B cell (primary cell): Measurements from ENCODE around the gene RAI2. TPM values are rescaled to one million over a fixed set of nuclear protein-coding genes. Genes with fewer than 3 reads are reported as not detected.

Experiments
- ATAC-seq: fragments of 200-7000 bp; cut with Tn5 transposase; one replicate; pipeline ENCODE4 v1.10.0; 2021; ENCODE audit warnings: low read depth, mild to moderate bottlenecking, moderate number of reproducible peaks, moderate library complexity
- CTCF ChIA-PET: fragments of 350-600 bp; sonication (Branson Sonifier 250); formaldehyde crosslinking; loops from one replicate; lab custom pipeline; 2021; ENCODE audit warnings: antibody characterized with exemption, inconsistent platforms; lab: Charles Lee
- POLR2A ChIA-PET: fragments of 350-600 bp; sonication (Branson Sonifier 250); formaldehyde crosslinking; loops from one replicate; lab custom pipeline; 2021; ENCODE audit warnings: antibody characterized with exemption; lab: Charles Lee
- DNase-seq: peaks from one replicate; pipeline ENCODE4 v3.0.0; 2013
- H2AFZ ChIP-seq: 2 replicates; pipeline ENCODE4 v1.6.1; 2012; ENCODE audit warnings: mild to moderate bottlenecking, low read depth, low read length; ENCODE audit not compliant: insufficient read depth, poor library complexity, severe bottlenecking
- H3K27ac ChIP-seq, 2 donors: 1 replicate in 1 of 2; 2 replicates in 1 of 2; pipeline ENCODE4 v1.5.1; 2012 to 2013; ENCODE audit warnings: low read length in 2 of 2, mild to moderate bottlenecking in 2 of 2, moderate library complexity in 1 of 2
- H3K27me3 ChIP-seq, 4 experiments: fragments of 200-600 bp in 1 of 4; sonication (generic) in 1 of 4; replicated peaks in 1 of 4; 1 replicate in 2 of 4; 2 replicates in 2 of 4; pipeline versions ENCODE4 v1.6.1 to v1.7.0; 2013 to 2016; ENCODE audit warnings: low read length in 3 of 4, mild to moderate bottlenecking in 2 of 4, mixed read lengths in 1 of 4, moderate library complexity in 1 of 4; ENCODE audit not compliant: insufficient read depth in 4 of 4, control insufficient read depth in 3 of 4; ENCODE audit errors: control extremely low read depth in 1 of 4
- H3K36me3 ChIP-seq, 2 experiments: replicated peaks in 1 of 2; 1 replicate in 1 of 2; 2 replicates in 1 of 2; pipeline versions ENCODE4 v1.6.1 to v1.7.1; 2013; ENCODE audit warnings: low read length in 1 of 2; ENCODE audit not compliant: insufficient read depth in 2 of 2, control insufficient read depth in 1 of 2; ENCODE audit errors: control extremely low read depth in 1 of 2, extremely low read depth in 1 of 2
- H3K4me1 ChIP-seq, 2 donors: fragments of 200-600 bp in 1 of 2; sonication (generic) in 1 of 2; 1 replicate in 1 of 2; 2 replicates in 1 of 2; pipeline versions ENCODE4 v1.5.1 to v1.6.1; 2013 to 2017; ENCODE audit warnings: low read length in 2 of 2; ENCODE audit not compliant: control insufficient read depth in 2 of 2, insufficient read depth in 2 of 2
- H3K4me2 ChIP-seq: replicated peaks from 2 replicates; pipeline ENCODE3; 2012; ENCODE audit warnings: mild to moderate bottlenecking, low read depth, low read length; ENCODE audit not compliant: poor library complexity, severe bottlenecking
- H3K4me3 ChIP-seq, 5 experiments: fragments of 200-600 bp in 1 of 5; sonication (generic) in 1 of 5; 1 replicate in 3 of 5; 2 replicates in 2 of 5; pipeline versions ENCODE4 v1.5.1 to v1.7.0; 2011 to 2016; ENCODE audit warnings: low read length in 4 of 5, mild to moderate bottlenecking in 4 of 5, low read depth in 2 of 5, control low read depth in 1 of 5, moderate library complexity in 1 of 5; ENCODE audit not compliant: insufficient read depth in 1 of 5; ENCODE audit errors: control extremely low read depth in 1 of 5, extremely low read depth in 1 of 5
- H3K79me2 ChIP-seq: fragments of 200-600 bp; sonication (generic); one replicate; pipeline ENCODE4 v1.6.0; 2016; ENCODE audit warnings: low read length; ENCODE audit not compliant: control insufficient read depth, insufficient read depth
- H3K9ac ChIP-seq: fragments of 200-600 bp; sonication (generic); 2 replicates; pipeline ENCODE4 v1.6.1; 2017; ENCODE audit warnings: mild to moderate bottlenecking, low read length, moderate library complexity
- H3K9me3 ChIP-seq, 3 donors: one replicate each; pipeline versions ENCODE4 v1.6.1 to v1.7.1; 2013; ENCODE audit warnings: low read length in 2 of 3; ENCODE audit not compliant: control insufficient read depth in 2 of 3, insufficient read depth in 1 of 3; ENCODE audit errors: control extremely low read depth in 1 of 3
- H4K20me1 ChIP-seq: 2 replicates; pipeline ENCODE4 v1.6.0; 2012; ENCODE audit warnings: mild to moderate bottlenecking, low read length; ENCODE audit not compliant: insufficient read depth, control insufficient read depth, poor library complexity, severe bottlenecking
- H3K27ac Mint-ChIP-seq: one replicate; pipeline ENCODE4 v1.8.0; 2021; ENCODE audit warnings: mixed read lengths
- H3K27me3 Mint-ChIP-seq: one replicate; pipeline ENCODE4 v1.8.0; 2021; ENCODE audit warnings: mixed read lengths
- H3K4me1 Mint-ChIP-seq: one replicate; pipeline ENCODE4 v1.8.0; 2021; ENCODE audit warnings: mixed read lengths
- H3K4me3 Mint-ChIP-seq: one replicate; pipeline ENCODE4 v1.8.0; 2021; ENCODE audit warnings: mixed read lengths
- H3K9me3 Mint-ChIP-seq: one replicate; pipeline ENCODE4 v1.8.0; 2022; ENCODE audit warnings: mixed read lengths; ENCODE audit not compliant: insufficient read depth
- CTCF ChIP-seq: fragments of 200-600 bp; IDR thresholded peaks from one replicate; pipeline ENCODE4 v1.8.0; 2022; ENCODE audit warnings: antibody characterized with exemption, mild to moderate bottlenecking
- EZH2 ChIP-seq: IDR thresholded peaks from 2 replicates; pipeline ENCODE4 v1.6.1; 2012; ENCODE audit warnings: borderline replicate concordance, low read depth, mild to moderate bottlenecking, moderate library complexity, low read length; ENCODE audit not compliant: insufficient read depth, poor library complexity, severe bottlenecking
- WGBS: methylation state at CpG from one replicate; pipeline ENCODE4 v1.1.5; 2013; ENCODE audit warnings: missing lambda C conversion rate; ENCODE audit not compliant: insufficient coverage; 5-methylcytosine and 5-hydroxymethylcytosine counted together
- intact Hi-C: fragments of 100-400 bp; cut with micrococcal nuclease; formaldehyde crosslinking; loops from one replicate; pipeline ENCODE4 v1.10.0; 2022
- polyA plus RNA-seq: library from polyadenylated mRNA; depleted of rRNA; stranded (reverse); fragments of >200 nt; gene quantifications from 2 replicates; pipeline ENCODE4 v1.2.3, GENCODE V29; 2012
- total RNA-seq, 2 donors: library from RNA; stranded (reverse); fragments of 120-200 nt in 1 of 2; gene quantifications; 1 replicate in 1 of 2; 2 replicates in 1 of 2; pipeline versions ENCODE4 v1.2.3 to v1.2.4, GENCODE V29; 2013 to 2022

The RAI2 gene
- total and polyA plus RNA-seq, 2 donors (not counting 1 experiment from before 2014, with no cell fraction given): not detected

- Histone ChIP-seq H3K9me3 (no peaks in the 10 kb centered on the region), H2AFZ (no peak overlapping the region), H3K4me2 (no peak overlapping the region), H3K79me2 (no peaks in the 10 kb centered on the region), H3K4me3 (no peak overlapping the region), H3K4me1 (no peaks in the 10 kb centered on the region), H3K27ac (no peak overlapping the region), H3K36me3 (no peaks in the 10 kb centered on the region), H3K9ac (no peak overlapping the region), H4K20me1 (no peaks in the 10 kb centered on the region), H3K27me3 (no peaks in the 10 kb centered on the region)
- no peak for DNase-seq
- no peak overlapping the region for H3K27ac Mint-ChIP-seq
- no CpG with 5 or more reads among the region's 1 CpG for WGBS
- no peak for ATAC-seq
- H3K27me3 Mint-ChIP-seq: no peaks in the 10 kb centered on the region
- no peak for TF ChIP-seq EZH2
- TF ChIP-seq CTCF: no peak
- ChIA-PET POLR2A (no interaction called here), CTCF (no interaction called here)
- no peaks in the 10 kb centered on the region for H3K9me3 Mint-ChIP-seq
- H3K4me1 Mint-ChIP-seq: no peaks in the 10 kb centered on the region
- no peak overlapping the region for H3K4me3 Mint-ChIP-seq
- intact Hi-C loops: no loop called here
Observed at GRCh38 chrX:17830211-17830610, 30.9 kb downstream of the RAI2 start.

GRCh38 chrX:17829566-17829965, 31.5 kb downstream of the RAI2 start:
- Histone ChIP-seq H3K9ac (no peak overlapping the region), H3K27me3 (no peaks in the 10 kb centered on the region), H4K20me1 (no peaks in the 10 kb centered on the region), H3K79me2 (no peaks in the 10 kb centered on the region), H3K27ac (no peak overlapping the region), H3K4me2 (no peak overlapping the region), H3K9me3 (no peaks in the 10 kb centered on the region), H3K36me3 (no peaks in the 10 kb centered on the region), H3K4me1 (no peaks in the 10 kb centered on the region), H2AFZ (no peak overlapping the region), H3K4me3 (no peak overlapping the region)
- Mint-ChIP-seq H3K4me1 (no peaks in the 10 kb centered on the region), H3K27ac (no peak overlapping the region), H3K9me3 (no peaks in the 10 kb centered on the region), H3K27me3 (no peaks in the 10 kb centered on the region), H3K4me3 (no peak overlapping the region)
- ATAC-seq (no peak), DNase-seq (no peak)
- ChIA-PET POLR2A (no interaction called here), CTCF (no interaction called here)
- intact Hi-C loops: no loop called here
- TF ChIP-seq CTCF: no peak
- no CpG with 5 or more reads among the region's 1 CpG for WGBS
